H9 (cell line): Measurements from ENCODE around the gene AHNAK. TPM values are rescaled to one million over a fixed set of nuclear protein-coding genes. Genes with fewer than 3 reads are reported as not detected.

Experiments
- DNase-seq: peaks from one replicate; pipeline ENCODE4 v3.0.0-alpha.2; 2017
- H2AFZ ChIP-seq: one replicate; pipeline ENCODE4 v1.6.1; 2013; ENCODE audit warnings: mild to moderate bottlenecking, low read length, control low read depth, moderate library complexity
- H2AK5ac ChIP-seq: 2 replicates; pipeline ENCODE4 v1.6.1; 2013; ENCODE audit warnings: low read length, control low read depth, mixed read lengths; ENCODE audit not compliant: insufficient read length
- H2BK120ac ChIP-seq: one replicate; pipeline ENCODE4 v1.6.1; 2013; ENCODE audit warnings: low read depth, mild to moderate bottlenecking, low read length, control low read depth, inconsistent platforms; ENCODE audit not compliant: poor library complexity, severe bottlenecking
- H2BK12ac ChIP-seq: 2 replicates; pipeline ENCODE4 v1.6.1; 2013; ENCODE audit warnings: low read length, control low read depth, mixed read lengths, low read depth; ENCODE audit not compliant: insufficient read length
- H2BK15ac ChIP-seq: 2 replicates; pipeline ENCODE4 v1.6.1; 2013; ENCODE audit warnings: low read depth, low read length, control low read depth
- H2BK20ac ChIP-seq: one replicate; pipeline ENCODE4 v1.6.1; 2013; ENCODE audit warnings: low read depth, mild to moderate bottlenecking, low read length, control low read depth, inconsistent platforms; ENCODE audit not compliant: poor library complexity, severe bottlenecking
- H2BK5ac ChIP-seq: 2 replicates; pipeline ENCODE4 v1.6.1; 2013; ENCODE audit warnings: low read length, control low read depth, mixed read lengths; ENCODE audit not compliant: insufficient read length
- H3K14ac ChIP-seq: 2 replicates; pipeline ENCODE4 v1.6.1; 2013; ENCODE audit warnings: low read length, control low read depth; ENCODE audit not compliant: insufficient read depth
- H3K18ac ChIP-seq: 2 replicates; pipeline ENCODE4 v1.6.1; 2013; ENCODE audit warnings: low read depth, mild to moderate bottlenecking, mixed read lengths, low read length, control low read depth; ENCODE audit not compliant: insufficient read length
- H3K23ac ChIP-seq: 2 replicates; pipeline ENCODE4 v1.6.1; 2013; ENCODE audit warnings: low read length, control low read depth, mixed read lengths, low read depth; ENCODE audit not compliant: insufficient read length
- H3K23me2 ChIP-seq: 2 replicates; pipeline ENCODE4 v1.6.1; 2013; ENCODE audit warnings: low read depth, mild to moderate bottlenecking, mixed read lengths, low read length, control low read depth; ENCODE audit not compliant: insufficient read length, poor library complexity, severe bottlenecking
- H3K27ac ChIP-seq: 2 replicates; pipeline ENCODE4 v1.5.1; 2013; ENCODE audit warnings: low read length, control low read depth, mixed read lengths, low read depth; ENCODE audit not compliant: insufficient read length
- H3K27me3 ChIP-seq: 2 replicates; pipeline ENCODE4 v1.6.1; 2013; ENCODE audit warnings: low read length, control low read depth, inconsistent platforms; ENCODE audit not compliant: insufficient read depth
- H3K4ac ChIP-seq: 2 replicates; pipeline ENCODE4 v1.6.1; 2013; ENCODE audit warnings: low read depth, mild to moderate bottlenecking, control low read depth, inconsistent platforms, low read length, moderate library complexity
- H3K4me1 ChIP-seq: 2 replicates; pipeline ENCODE4 v1.6.1; 2013; ENCODE audit warnings: low read length, control low read depth, inconsistent platforms; ENCODE audit not compliant: insufficient read depth
- H3K4me2 ChIP-seq: 2 replicates; pipeline ENCODE4 v1.6.1; 2013; ENCODE audit warnings: low read length, control low read depth, mixed read lengths; ENCODE audit not compliant: insufficient read length, insufficient read depth
- H3K56ac ChIP-seq: 2 replicates; pipeline ENCODE4 v1.6.1; 2013; ENCODE audit warnings: low read depth, mild to moderate bottlenecking, mixed read lengths, low read length, control low read depth; ENCODE audit not compliant: insufficient read length
- H3K79me1 ChIP-seq: 2 replicates; pipeline ENCODE4 v1.6.1; 2013; ENCODE audit warnings: low read depth, mild to moderate bottlenecking, moderate library complexity, low read length, control low read depth, inconsistent platforms; ENCODE audit not compliant: insufficient read depth, poor library complexity, severe bottlenecking
- H3K79me2 ChIP-seq: 2 replicates; pipeline ENCODE4 v1.6.1; 2013; ENCODE audit warnings: low read length, control low read depth, inconsistent platforms; ENCODE audit not compliant: insufficient read depth
- H3K9ac ChIP-seq: 2 replicates; pipeline ENCODE4 v1.6.1; 2013; ENCODE audit warnings: low read length, control low read depth, mixed read lengths; ENCODE audit not compliant: insufficient read length; ENCODE audit errors: extremely low read depth
- H3K9me3 ChIP-seq: one replicate; pipeline ENCODE4 v1.6.1; 2013; ENCODE audit warnings: low read depth, low read length, inconsistent platforms; ENCODE audit not compliant: control insufficient read depth
- H3T11ph ChIP-seq: one replicate; pipeline ENCODE4 v1.6.1; 2013; ENCODE audit warnings: mild to moderate bottlenecking, low read length, control low read depth, inconsistent platforms
- H4K20me1 ChIP-seq: one replicate; pipeline ENCODE4 v1.6.1; 2013; ENCODE audit not compliant: control insufficient read depth, insufficient read length, insufficient read depth
- H4K5ac ChIP-seq: 2 replicates; pipeline ENCODE4 v1.6.1; 2013; ENCODE audit warnings: low read depth, mild to moderate bottlenecking, mixed read lengths, low read length, control low read depth; ENCODE audit not compliant: insufficient read length
- H4K8ac ChIP-seq: replicated peaks from 2 replicates; pipeline ENCODE4 v1.6.1; 2013; ENCODE audit warnings: low read length, control low read depth, mixed read lengths, low read depth; ENCODE audit not compliant: insufficient read length
- H4K91ac ChIP-seq: 2 replicates; pipeline ENCODE4 v1.6.1; 2013; ENCODE audit warnings: low read depth, mild to moderate bottlenecking, moderate library complexity, mixed read lengths, low read length, control low read depth; ENCODE audit not compliant: insufficient read length
- H3K27ac Mint-ChIP-seq, 3 experiments: 2 replicates in 2 of 3; 3 replicates in 1 of 3; pipeline ENCODE4 v1.8.0; 2020 to 2021; ENCODE audit warnings: mixed read lengths in 3 of 3, mild to moderate bottlenecking in 1 of 3, moderate library complexity in 1 of 3
- H3K27me3 Mint-ChIP-seq: 2 replicates; pipeline ENCODE4 v1.8.0; 2021; ENCODE audit warnings: low read depth, mild to moderate bottlenecking, moderate library complexity, mixed read lengths
- H3K36me3 Mint-ChIP-seq, 3 experiments: 2 replicates in 2 of 3; 3 replicates in 1 of 3; pipeline ENCODE4 v1.8.0; 2020 to 2021; ENCODE audit warnings: low read depth in 3 of 3, mixed read lengths in 3 of 3; ENCODE audit not compliant: insufficient read depth in 1 of 3
- H3K4me1 Mint-ChIP-seq, 2 experiments: 2 replicates each; pipeline ENCODE4 v1.8.0; 2020; ENCODE audit warnings: mixed read lengths in 2 of 2
- H3K4me3 Mint-ChIP-seq, 2 experiments: 2 replicates in 1 of 2; 3 replicates in 1 of 2; pipeline ENCODE4 v1.8.0; 2020 to 2021; ENCODE audit warnings: mild to moderate bottlenecking in 2 of 2, mixed read lengths in 2 of 2, moderate library complexity in 1 of 2
- H3K9me3 Mint-ChIP-seq, 2 experiments: 2 replicates in 1 of 2; 3 replicates in 1 of 2; pipeline ENCODE4 v1.8.0; 2020; ENCODE audit warnings: mild to moderate bottlenecking in 2 of 2, mixed read lengths in 2 of 2, moderate library complexity in 1 of 2
- WGBS: extraction: QIAGEN DNeasy Blood & Tissue Kit; methylation state at CpG from one replicate; pipeline ENCODE4 v1.1.7; 2013; ENCODE audit warnings: missing lambda C conversion rate, low lambda C conversion rate, mixed read lengths; ENCODE audit not compliant: insufficient read length; ENCODE audit errors: extremely low coverage; 5-methylcytosine and 5-hydroxymethylcytosine counted together
- total RNA-seq: library from RNA; stranded (reverse); gene quantifications from 2 replicates; pipeline ENCODE4 v1.2.1, GENCODE V29; 2021
- TF ChIP-seq, protein P1 (sequence below): fragments of 200-600 bp; sonication (generic); conservative IDR thresholded peaks from 3 replicates; pipeline ENCODE4 v1.8.0; 2021; ENCODE audit warnings: antibody characterized with exemption, mild to moderate bottlenecking

Gene AHNAK
- total RNA-seq, 1 experiment from 2014 or later, result 15.2 TPM

DNA sequence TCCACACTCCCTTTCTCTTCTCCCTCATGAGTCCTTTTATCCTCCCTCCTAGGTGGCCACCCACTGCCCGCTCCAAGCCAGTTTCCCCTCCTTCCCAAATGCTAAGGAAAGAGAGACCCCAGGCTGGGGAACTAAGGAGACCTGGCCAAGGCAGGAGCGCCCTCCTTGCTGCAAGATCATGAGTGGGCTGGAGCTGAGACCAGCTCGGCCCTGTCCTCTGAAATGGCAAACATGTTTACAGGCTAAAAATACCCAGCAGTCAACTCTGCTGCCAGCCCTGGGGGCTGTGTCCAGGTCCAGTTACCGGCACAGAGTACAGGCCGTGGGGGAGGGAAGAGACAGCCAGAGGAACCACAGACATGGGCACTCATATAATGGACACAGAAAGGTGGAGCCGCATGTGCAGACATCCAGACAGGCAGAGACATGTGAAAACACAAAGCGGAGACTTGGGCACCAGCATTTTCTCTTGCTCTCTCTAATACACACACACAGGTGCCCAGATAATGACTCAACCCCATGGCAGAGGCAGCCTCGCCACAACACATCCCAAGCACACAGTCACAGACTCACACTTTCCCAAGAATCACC is 1.2 kb upstream of the AHNAK start:
- peak overlapping the region in 1 of 3 experiments; percentile 69; a peak in 1 of 7 replicates for H3K27ac Mint-ChIP-seq
- peaks cover 37 to 62% of the 10 kb centered on the region in 2 experiments for H3K4me1 Mint-ChIP-seq
- Histone ChIP-seq H3K18ac (no peak overlapping the region), H3K27me3 (peaks cover 53% of the 10 kb centered on the region), H3K9ac (no peak overlapping the region), H3K79me1 (no peaks in the 10 kb centered on the region), H4K91ac (no peak overlapping the region), H2AFZ (no peak overlapping the region), H2BK20ac (no peak overlapping the region), H3K4me1 (peaks cover 4% of the 10 kb centered on the region; the same call in 1 of the 2 replicates), H4K8ac (no peak overlapping the region), H3K23ac (no peak overlapping the region), H2BK5ac (no peak overlapping the region), H3K79me2 (no peaks in the 10 kb centered on the region), H3K4me2 (peak overlapping the region; percentile 66), H3T11ph (no peak overlapping the region), H2AK5ac (no peak overlapping the region), H3K27ac (no peak overlapping the region), H4K20me1 (peaks cover 2% of the 10 kb centered on the region), H3K4ac (no peak overlapping the region), H2BK120ac (no peak overlapping the region), H3K56ac (no peak overlapping the region), H3K9me3 (no peaks in the 10 kb centered on the region), H3K23me2 (peaks cover 26% of the 10 kb centered on the region), H2BK15ac (no peak overlapping the region), H3K14ac (peak overlapping the region; percentile 46; the same call in 1 of the 2 replicates), H2BK12ac (no peak overlapping the region), H4K5ac (no peak overlapping the region)
- H3K27me3 Mint-ChIP-seq, result peaks cover 82% of the 10 kb centered on the region
- H3K36me3 Mint-ChIP-seq, result no peaks in the 10 kb centered on the region; a peak in 1 of 7 replicates
- TF ChIP-seq, protein P1, sequence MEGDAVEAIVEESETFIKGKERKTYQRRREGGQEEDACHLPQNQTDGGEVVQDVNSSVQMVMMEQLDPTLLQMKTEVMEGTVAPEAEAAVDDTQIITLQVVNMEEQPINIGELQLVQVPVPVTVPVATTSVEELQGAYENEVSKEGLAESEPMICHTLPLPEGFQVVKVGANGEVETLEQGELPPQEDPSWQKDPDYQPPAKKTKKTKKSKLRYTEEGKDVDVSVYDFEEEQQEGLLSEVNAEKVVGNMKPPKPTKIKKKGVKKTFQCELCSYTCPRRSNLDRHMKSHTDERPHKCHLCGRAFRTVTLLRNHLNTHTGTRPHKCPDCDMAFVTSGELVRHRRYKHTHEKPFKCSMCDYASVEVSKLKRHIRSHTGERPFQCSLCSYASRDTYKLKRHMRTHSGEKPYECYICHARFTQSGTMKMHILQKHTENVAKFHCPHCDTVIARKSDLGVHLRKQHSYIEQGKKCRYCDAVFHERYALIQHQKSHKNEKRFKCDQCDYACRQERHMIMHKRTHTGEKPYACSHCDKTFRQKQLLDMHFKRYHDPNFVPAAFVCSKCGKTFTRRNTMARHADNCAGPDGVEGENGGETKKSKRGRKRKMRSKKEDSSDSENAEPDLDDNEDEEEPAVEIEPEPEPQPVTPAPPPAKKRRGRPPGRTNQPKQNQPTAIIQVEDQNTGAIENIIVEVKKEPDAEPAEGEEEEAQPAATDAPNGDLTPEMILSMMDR, result no peak
- peak overlapping the region; percentile 68 to 84 for H3K4me3 Mint-ChIP-seq
- no peak for DNase-seq
- no peaks in the 10 kb centered on the region; a peak in 2 of 5 replicates for H3K9me3 Mint-ChIP-seq
- WGBS, result no CpG with 5 or more reads among the region's 8 CpGs
